H1 (cell line): ENCODE data around the gene F7.

ENCODE experiments used
- CHD2 ChIP-seq: IDR thresholded peaks from 2 replicates; pipeline ENCODE4 v1.6.1; 2012; ENCODE audit warnings: low read length, improper control_type of control experiment
- CHD7 ChIP-seq: fragments of 300-600 bp; sonication (generic); IDR thresholded peaks from 2 replicates; pipeline ENCODE4 v1.7.1; 2012; ENCODE audit warnings: low read length, moderate library complexity, mild to moderate bottlenecking, inconsistent platforms; ENCODE audit not compliant: insufficient replicate concordance
- CTCF ChIP-seq, 3 experiments: IDR thresholded peaks; 1 replicate in 2 of 3; 2 replicates in 1 of 3; pipeline versions ENCODE4 v1.5.1 to v1.6.1; 2011; ENCODE audit warnings: low read length in 3 of 3, mild to moderate bottlenecking in 3 of 3, inconsistent platforms in 2 of 3, low read depth in 1 of 3, moderate library complexity in 1 of 3; ENCODE audit not compliant: insufficient read depth in 1 of 3; ENCODE audit errors: control extremely low read depth in 1 of 3
- EGR1 ChIP-seq: IDR thresholded peaks from 2 replicates; pipeline ENCODE4 v1.6.1; 2011; ENCODE audit warnings: low read depth, low read length, borderline replicate concordance
- JUND ChIP-seq: IDR thresholded peaks from 2 replicates; pipeline ENCODE4 v1.6.1; 2011; ENCODE audit warnings: mild to moderate bottlenecking, improper control_type of control experiment, low read length
- KDM1A ChIP-seq: fragments of 200-600, 300-600 bp; sonication (generic); IDR thresholded peaks from 2 replicates; pipeline ENCODE4 v1.7.1; 2016; ENCODE audit warnings: mild to moderate bottlenecking, low read length, borderline replicate concordance
- MAX ChIP-seq: IDR thresholded peaks from 2 replicates; pipeline ENCODE4 v1.6.1; 2012; ENCODE audit warnings: inconsistent platforms
- POLR2A ChIP-seq, 2 experiments: IDR thresholded peaks; 1 replicate in 1 of 2; 2 replicates in 1 of 2; pipeline ENCODE4 v1.6.1; 2011; ENCODE audit warnings: low read depth in 2 of 2, low read length in 2 of 2, mild to moderate bottlenecking in 2 of 2; ENCODE audit errors: control extremely low read depth in 1 of 2
- SIN3A ChIP-seq, 2 experiments: IDR thresholded peaks in 1 of 2; conservative IDR thresholded peaks in 1 of 2; 2 replicates each; pipeline ENCODE4 v1.6.1; 2011 to 2012; ENCODE audit warnings: low read length in 2 of 2, improper control_type of control experiment in 1 of 2, low read depth in 1 of 2, mild to moderate bottlenecking in 1 of 2
- SP2 ChIP-seq: IDR thresholded peaks from 2 replicates; pipeline ENCODE4 v1.6.1; 2012; ENCODE audit warnings: mild to moderate bottlenecking, low read length, inconsistent platforms
- SRF ChIP-seq: IDR thresholded peaks from 2 replicates; pipeline ENCODE4 v1.6.1; 2011; ENCODE audit warnings: mild to moderate bottlenecking, low read depth, low read length, moderate library complexity

GRCh38 chr13:113077953-113078901, 27.4 kb upstream of the F7 start:
- TF ChIP-seq POLR2A (IDR thresholded peaks at IDR 0.05; ENCODE audit: control extremely low read depth in 1 of 2, low read depth in 2 of 2, low read length in 2 of 2), result no peak
- TF ChIP-seq CHD2, result no peak
- no peak for TF ChIP-seq SP2
- no peak for TF ChIP-seq SIN3A (conservative IDR thresholded peaks at IDR 0.05 in 1 of 2, IDR thresholded peaks at IDR 0.05 in 1 of 2; ENCODE audit: low read depth in 1 of 2, low read length in 2 of 2)
- TF ChIP-seq KDM1A, result no peak
- no peak for TF ChIP-seq JUND
- no peak for TF ChIP-seq SRF
- no peak for TF ChIP-seq CTCF (IDR thresholded peaks at IDR 0.05; ENCODE audit: control extremely low read depth in 1 of 3, insufficient read depth in 1 of 3, low read depth in 1 of 3, low read length in 3 of 3)
- TF ChIP-seq EGR1, result no peak
- TF ChIP-seq CHD7, result no peak
- no peak for TF ChIP-seq MAX
